Measurements from ENCODE around the gene TST. TPM values are rescaled to one million over a fixed set of nuclear protein-coding genes. Genes with fewer than 3 reads are reported as not detected.

The TST gene
- total and polyA plus RNA-seq, 2 donors (not counting 1 experiment from before 2014, with no cell fraction given) = 12.7 to 21.6 TPM

GRCh38 chr22:37000676-37001534 is 18.3 kb downstream of the TST start:
- H3K27ac ChIP-seq (ENCODE audit: insufficient read depth, low read length) = no peak overlapping the region
- peaks cover 15% of the 10 kb centered on the region for H3K27me3 ChIP-seq (ENCODE audit: control insufficient read depth, insufficient read depth, low read length)
- no peak for DNase-seq (ENCODE audit: low read depth in 2 of 2)
- no peaks in the 10 kb centered on the region for H4K20me1 ChIP-seq (ENCODE audit: control insufficient read depth, extremely low read depth, insufficient read depth, low read length)
- no peak overlapping the region for H2AFZ ChIP-seq (ENCODE audit: low read length)
- H3K9ac ChIP-seq (ENCODE audit: insufficient read depth, low read length) = no peak overlapping the region
- no peak for TF ChIP-seq EZH2 (IDR thresholded peaks at IDR 0.05; ENCODE audit: low read length, missing control alignments)
- TF ChIP-seq, protein P1, sequence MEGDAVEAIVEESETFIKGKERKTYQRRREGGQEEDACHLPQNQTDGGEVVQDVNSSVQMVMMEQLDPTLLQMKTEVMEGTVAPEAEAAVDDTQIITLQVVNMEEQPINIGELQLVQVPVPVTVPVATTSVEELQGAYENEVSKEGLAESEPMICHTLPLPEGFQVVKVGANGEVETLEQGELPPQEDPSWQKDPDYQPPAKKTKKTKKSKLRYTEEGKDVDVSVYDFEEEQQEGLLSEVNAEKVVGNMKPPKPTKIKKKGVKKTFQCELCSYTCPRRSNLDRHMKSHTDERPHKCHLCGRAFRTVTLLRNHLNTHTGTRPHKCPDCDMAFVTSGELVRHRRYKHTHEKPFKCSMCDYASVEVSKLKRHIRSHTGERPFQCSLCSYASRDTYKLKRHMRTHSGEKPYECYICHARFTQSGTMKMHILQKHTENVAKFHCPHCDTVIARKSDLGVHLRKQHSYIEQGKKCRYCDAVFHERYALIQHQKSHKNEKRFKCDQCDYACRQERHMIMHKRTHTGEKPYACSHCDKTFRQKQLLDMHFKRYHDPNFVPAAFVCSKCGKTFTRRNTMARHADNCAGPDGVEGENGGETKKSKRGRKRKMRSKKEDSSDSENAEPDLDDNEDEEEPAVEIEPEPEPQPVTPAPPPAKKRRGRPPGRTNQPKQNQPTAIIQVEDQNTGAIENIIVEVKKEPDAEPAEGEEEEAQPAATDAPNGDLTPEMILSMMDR (conservative IDR thresholded peaks at IDR 0.05 in 1 of 2, IDR thresholded peaks at IDR 0.05 in 1 of 2; ENCODE audit: low read depth in 1 of 2, low read length in 2 of 2) = no peak
- no peak overlapping the region for H3K4me2 ChIP-seq (ENCODE audit: extremely low read depth, insufficient read depth, low read length)
- H3K79me2 ChIP-seq (ENCODE audit: control insufficient read depth, insufficient read depth, low read length) = no peaks in the 10 kb centered on the region
- no peaks in the 10 kb centered on the region for H3K36me3 ChIP-seq (ENCODE audit: control insufficient read depth, insufficient read depth, low read length)
- H3K9me3 ChIP-seq (ENCODE audit: control insufficient read depth, insufficient read depth, low read depth, low read length) = no peaks in the 10 kb centered on the region
- no peak overlapping the region for H3K4me3 ChIP-seq (replicated peaks in 1 of 4; ENCODE audit: control extremely low read depth in 1 of 4, insufficient read depth in 1 of 4, low read depth in 3 of 4, low read length in 4 of 4)
- H3K4me1 ChIP-seq (ENCODE audit: control insufficient read depth, extremely low read depth, insufficient read depth, low read length) = no peaks in the 10 kb centered on the region

DNA sequence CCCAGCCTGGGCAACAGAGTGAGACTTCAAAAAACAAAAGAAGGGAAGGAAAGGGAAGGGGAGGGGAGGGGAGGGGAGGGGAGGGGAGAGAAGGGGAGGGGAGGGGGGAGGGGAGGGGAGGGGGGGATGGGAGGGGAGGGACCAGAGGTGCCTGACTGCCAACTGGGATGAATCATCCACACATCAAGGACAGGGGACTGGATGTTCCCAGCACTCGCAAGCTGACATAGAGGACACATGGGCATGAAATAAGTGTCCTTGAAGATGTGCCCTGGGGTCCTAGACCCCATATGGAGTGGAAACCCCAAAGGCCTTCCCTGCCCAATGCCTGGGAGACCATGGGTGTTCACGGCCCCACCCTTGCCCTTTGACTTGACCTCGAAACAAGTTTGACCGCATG is 19.8 kb downstream of the TST start:
- Histone ChIP-seq H2AFZ (ENCODE audit: low read length) (no peak overlapping the region), H3K79me2 (ENCODE audit: control insufficient read depth, insufficient read depth, low read length) (no peaks in the 10 kb centered on the region), H3K9ac (ENCODE audit: insufficient read depth, low read length) (no peak overlapping the region), H3K4me3 (replicated peaks in 1 of 4; ENCODE audit: control extremely low read depth in 1 of 4, insufficient read depth in 1 of 4, low read depth in 3 of 4, low read length in 4 of 4) (no peak overlapping the region), H3K27me3 (ENCODE audit: control insufficient read depth, insufficient read depth, low read length) (peaks cover 8% of the 10 kb centered on the region), H3K9me3 (ENCODE audit: control insufficient read depth, insufficient read depth, low read depth, low read length) (no peaks in the 10 kb centered on the region), H3K27ac (ENCODE audit: insufficient read depth, low read length) (no peak overlapping the region), H3K4me1 (ENCODE audit: control insufficient read depth, extremely low read depth, insufficient read depth, low read length) (no peaks in the 10 kb centered on the region), H3K36me3 (ENCODE audit: control insufficient read depth, insufficient read depth, low read length) (no peaks in the 10 kb centered on the region), H3K4me2 (ENCODE audit: extremely low read depth, insufficient read depth, low read length) (no peak overlapping the region), H4K20me1 (ENCODE audit: control insufficient read depth, extremely low read depth, insufficient read depth, low read length) (no peaks in the 10 kb centered on the region)
- TF ChIP-seq, protein P1 (conservative IDR thresholded peaks at IDR 0.05 in 1 of 2, IDR thresholded peaks at IDR 0.05 in 1 of 2; ENCODE audit: low read depth in 1 of 2, low read length in 2 of 2) = no peak
- no peak for TF ChIP-seq EZH2 (IDR thresholded peaks at IDR 0.05; ENCODE audit: low read length, missing control alignments)
- peak in 1 of 2 donors; percentile 44 for DNase-seq (ENCODE audit: low read depth in 2 of 2)

GRCh38 chr22:36998620-36999351 is 20.5 kb downstream of the TST start:
- no peaks in the 10 kb centered on the region for H3K4me1 ChIP-seq (ENCODE audit: control insufficient read depth, extremely low read depth, insufficient read depth, low read length)
- H3K36me3 ChIP-seq (ENCODE audit: control insufficient read depth, insufficient read depth, low read length) = no peaks in the 10 kb centered on the region
- H3K9ac ChIP-seq (ENCODE audit: insufficient read depth, low read length) = no peak overlapping the region
- no peak overlapping the region for H3K4me2 ChIP-seq (ENCODE audit: extremely low read depth, insufficient read depth, low read length)
- no peak overlapping the region for H2AFZ ChIP-seq (ENCODE audit: low read length)
- TF ChIP-seq, protein P1 (conservative IDR thresholded peaks at IDR 0.05 in 1 of 2, IDR thresholded peaks at IDR 0.05 in 1 of 2; ENCODE audit: low read depth in 1 of 2, low read length in 2 of 2) = peak; percentile 6 to 7
- TF ChIP-seq EZH2 (IDR thresholded peaks at IDR 0.05; ENCODE audit: low read length, missing control alignments) = no peak
- H3K4me3 ChIP-seq (replicated peaks in 1 of 4; ENCODE audit: control extremely low read depth in 1 of 4, insufficient read depth in 1 of 4, low read depth in 3 of 4, low read length in 4 of 4) = no peak overlapping the region
- no peak for DNase-seq (ENCODE audit: low read depth in 2 of 2)
- H3K27me3 ChIP-seq (ENCODE audit: control insufficient read depth, insufficient read depth, low read length) = peaks cover 8% of the 10 kb centered on the region
- H3K79me2 ChIP-seq (ENCODE audit: control insufficient read depth, insufficient read depth, low read length) = no peaks in the 10 kb centered on the region
- no peak overlapping the region for H3K27ac ChIP-seq (ENCODE audit: insufficient read depth, low read length)
- no peaks in the 10 kb centered on the region for H4K20me1 ChIP-seq (ENCODE audit: control insufficient read depth, extremely low read depth, insufficient read depth, low read length)
- H3K9me3 ChIP-seq (ENCODE audit: control insufficient read depth, insufficient read depth, low read depth, low read length) = no peaks in the 10 kb centered on the region

Data from fibroblast of lung (primary cell).